ENCODE results near the gene MRPS6.

The MRPS6 gene

DNA sequence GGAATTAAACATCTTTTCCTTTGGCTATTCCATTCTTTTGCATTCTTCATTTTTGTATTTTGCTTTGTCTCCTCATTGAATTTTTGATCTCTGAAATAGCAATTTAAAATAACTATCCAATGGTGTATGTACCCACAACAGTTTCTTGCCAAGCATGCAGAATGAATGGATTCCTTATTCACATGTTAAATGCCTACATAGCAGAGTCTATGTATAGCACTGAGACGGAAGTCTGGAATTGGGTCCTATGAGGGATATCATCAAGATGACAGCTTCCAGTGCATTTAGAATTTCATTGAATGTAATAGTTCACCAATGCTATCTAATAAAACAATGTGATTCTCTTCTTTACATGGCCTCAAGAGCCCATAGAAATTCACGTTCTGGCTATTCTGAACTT lies 97.5 kb downstream of the MRPS6 start:
- Histone ChIP-seq H3K9ac (no peak overlapping the region), H3K4me3 (ENCODE audit: low read depth, low read length) (no peak overlapping the region), H3K4me2 (ENCODE audit: low read length) (no peak overlapping the region), H3K9me3 (ENCODE audit: control insufficient read depth, low read length) (no peaks in the 10 kb centered on the region), H2AFZ (no peak overlapping the region), H3K79me2 (no peaks in the 10 kb centered on the region), H3K36me3 (ENCODE audit: control insufficient read depth, insufficient read depth, low read length) (no peaks in the 10 kb centered on the region), H3K27me3 (ENCODE audit: control insufficient read depth, insufficient read depth, low read length) (no peaks in the 10 kb centered on the region), H3K27ac (no peak overlapping the region), H3K4me1 (no peaks in the 10 kb centered on the region)
- TF ChIP-seq, protein P1, sequence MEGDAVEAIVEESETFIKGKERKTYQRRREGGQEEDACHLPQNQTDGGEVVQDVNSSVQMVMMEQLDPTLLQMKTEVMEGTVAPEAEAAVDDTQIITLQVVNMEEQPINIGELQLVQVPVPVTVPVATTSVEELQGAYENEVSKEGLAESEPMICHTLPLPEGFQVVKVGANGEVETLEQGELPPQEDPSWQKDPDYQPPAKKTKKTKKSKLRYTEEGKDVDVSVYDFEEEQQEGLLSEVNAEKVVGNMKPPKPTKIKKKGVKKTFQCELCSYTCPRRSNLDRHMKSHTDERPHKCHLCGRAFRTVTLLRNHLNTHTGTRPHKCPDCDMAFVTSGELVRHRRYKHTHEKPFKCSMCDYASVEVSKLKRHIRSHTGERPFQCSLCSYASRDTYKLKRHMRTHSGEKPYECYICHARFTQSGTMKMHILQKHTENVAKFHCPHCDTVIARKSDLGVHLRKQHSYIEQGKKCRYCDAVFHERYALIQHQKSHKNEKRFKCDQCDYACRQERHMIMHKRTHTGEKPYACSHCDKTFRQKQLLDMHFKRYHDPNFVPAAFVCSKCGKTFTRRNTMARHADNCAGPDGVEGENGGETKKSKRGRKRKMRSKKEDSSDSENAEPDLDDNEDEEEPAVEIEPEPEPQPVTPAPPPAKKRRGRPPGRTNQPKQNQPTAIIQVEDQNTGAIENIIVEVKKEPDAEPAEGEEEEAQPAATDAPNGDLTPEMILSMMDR (IDR thresholded peaks at IDR 0.05): no peak

DNA sequence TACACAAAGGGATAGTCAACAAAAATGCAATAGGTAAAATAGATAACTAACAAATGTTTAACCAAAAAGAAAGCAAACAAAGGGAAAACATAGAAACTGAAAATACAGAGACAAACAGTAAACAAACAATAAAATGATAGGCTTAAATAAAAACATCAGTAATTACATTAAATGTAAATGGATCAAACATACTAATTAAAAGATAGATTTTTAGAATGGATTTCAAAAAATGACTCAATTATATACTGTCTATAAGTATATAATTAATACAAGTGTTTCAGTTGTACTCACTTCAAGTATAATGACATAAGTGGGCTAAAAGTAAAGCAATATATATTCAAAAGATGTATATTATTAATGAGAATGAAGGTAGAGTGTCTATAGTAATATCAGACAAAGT lies 101.1 kb downstream of the MRPS6 start:
- H3K4me3 ChIP-seq (ENCODE audit: low read depth, low read length): no peak overlapping the region
- H3K4me2 ChIP-seq (ENCODE audit: low read length): no peak overlapping the region
- no peak overlapping the region for H2AFZ ChIP-seq
- H3K79me2 ChIP-seq: no peaks in the 10 kb centered on the region
- TF ChIP-seq, protein P1 (IDR thresholded peaks at IDR 0.05): no peak
- H3K27me3 ChIP-seq (ENCODE audit: control insufficient read depth, insufficient read depth, low read length): no peaks in the 10 kb centered on the region
- no peaks in the 10 kb centered on the region for H3K9me3 ChIP-seq (ENCODE audit: control insufficient read depth, low read length)
- no peaks in the 10 kb centered on the region for H3K36me3 ChIP-seq (ENCODE audit: control insufficient read depth, insufficient read depth, low read length)
- no peak overlapping the region for H3K27ac ChIP-seq
- H3K4me1 ChIP-seq: no peaks in the 10 kb centered on the region
- H3K9ac ChIP-seq: no peak overlapping the region

DNA sequence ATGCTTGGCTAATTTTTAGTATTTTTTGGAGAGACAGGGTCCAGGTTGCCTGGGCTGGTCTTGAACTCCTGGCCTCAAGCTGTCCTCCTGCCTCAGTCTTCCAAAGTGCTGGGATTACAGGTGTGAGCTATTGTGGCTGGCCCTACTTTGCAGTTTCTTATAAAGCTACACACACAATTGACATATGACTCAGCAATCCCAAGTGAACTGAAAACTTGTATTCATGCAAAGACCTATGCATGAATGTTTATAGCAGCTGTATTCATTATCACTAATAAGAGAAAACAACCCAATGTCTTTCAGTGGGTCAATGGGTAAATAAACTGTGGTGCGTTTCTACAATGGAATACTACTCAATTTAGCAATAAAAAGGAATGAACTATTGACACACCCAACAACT lies 103.1 kb downstream of the MRPS6 start:
- no peaks in the 10 kb centered on the region for H3K4me1 ChIP-seq
- H3K9me3 ChIP-seq (ENCODE audit: control insufficient read depth, low read length): no peaks in the 10 kb centered on the region
- no peak overlapping the region for H3K4me3 ChIP-seq (ENCODE audit: low read depth, low read length)
- no peak overlapping the region for H3K4me2 ChIP-seq (ENCODE audit: low read length)
- TF ChIP-seq, protein P1 (IDR thresholded peaks at IDR 0.05): no peak
- H3K27me3 ChIP-seq (ENCODE audit: control insufficient read depth, insufficient read depth, low read length): no peaks in the 10 kb centered on the region
- no peaks in the 10 kb centered on the region for H3K36me3 ChIP-seq (ENCODE audit: control insufficient read depth, insufficient read depth, low read length)
- no peak overlapping the region for H3K9ac ChIP-seq
- H3K79me2 ChIP-seq: no peaks in the 10 kb centered on the region
- H2AFZ ChIP-seq: no peak overlapping the region
- no peak overlapping the region for H3K27ac ChIP-seq

DNA sequence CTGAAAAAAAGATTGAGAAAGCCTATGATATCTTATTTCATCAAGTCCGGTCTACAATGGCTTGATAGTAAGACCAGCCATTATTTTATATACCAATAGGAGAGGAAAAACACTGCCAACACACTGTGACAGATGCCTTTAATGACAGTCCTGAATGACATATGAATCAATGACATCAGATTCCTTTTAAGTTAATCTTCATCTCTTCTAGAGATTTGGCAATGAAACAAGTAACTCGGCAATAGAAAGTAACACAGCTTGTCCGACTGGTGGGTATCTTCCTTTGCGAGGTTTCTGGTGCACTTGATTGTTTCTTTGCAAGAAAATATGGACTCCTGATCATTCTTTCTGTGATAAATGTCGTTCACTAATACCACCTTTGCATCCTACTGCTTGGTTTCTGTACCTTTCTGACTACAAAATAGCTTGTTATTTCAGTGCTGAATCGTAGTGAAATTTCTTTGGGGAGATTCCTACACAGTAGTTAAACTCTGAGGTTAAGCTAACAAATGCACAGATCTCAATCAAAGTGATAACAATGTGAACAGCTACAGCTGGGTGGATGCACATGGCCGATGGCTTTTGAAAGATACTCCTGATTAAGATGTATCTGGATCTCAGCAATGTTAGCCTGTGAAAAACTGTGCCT lies 104.7 kb downstream of the MRPS6 start:
- Histone ChIP-seq H3K27me3 (ENCODE audit: control insufficient read depth, insufficient read depth, low read length) (no peaks in the 10 kb centered on the region), H3K4me2 (ENCODE audit: low read length) (no peak overlapping the region), H3K36me3 (ENCODE audit: control insufficient read depth, insufficient read depth, low read length) (no peaks in the 10 kb centered on the region), H3K4me1 (no peaks in the 10 kb centered on the region), H3K9me3 (ENCODE audit: control insufficient read depth, low read length) (no peaks in the 10 kb centered on the region), H3K79me2 (no peaks in the 10 kb centered on the region), H3K4me3 (ENCODE audit: low read depth, low read length) (no peak overlapping the region), H2AFZ (no peak overlapping the region), H3K9ac (no peak overlapping the region), H3K27ac (no peak overlapping the region)
- TF ChIP-seq, protein P1 (IDR thresholded peaks at IDR 0.05): no peak
